ENCODE results near the gene ITGAX. TPM values are rescaled to one million over a fixed set of nuclear protein-coding genes. Genes with fewer than 3 reads are reported as not detected.

ITGAX gene
- total RNA-seq, 5 donors from 2014 or later (not counting 1 experiment from before 2014, with no cell fraction given), result 1.4 to 4.3 (median 3.9) TPM

GRCh38 chr16:31401436-31401835 is 46.5 kb downstream of the ITGAX start:
- Mint-ChIP-seq H3K9me3 (peaks cover 0 to 9% (median 4%) of the 10 kb centered on the region in 3 donors), H3K36me3 (peaks cover 4% of the 10 kb centered on the region), H3K27me3 (no peaks in the 10 kb centered on the region), H3K27ac (no peak overlapping the region), H3K4me3 (no peak overlapping the region), H3K4me1 (peaks cover 7 to 18% (median 16%) of the 10 kb centered on the region in 3 donors)
- ATAC-seq (replicated peaks in 1 of 4) (no peak), DNase-seq (no peak)
- no peak overlapping the region for H3K27ac ChIP-seq (ENCODE audit: low read length)
- no peaks in the 10 kb centered on the region for H3K9me3 ChIP-seq
- H3K4me1 ChIP-seq (ENCODE audit: control insufficient read depth in 1 of 2, extremely low read depth in 1 of 2, insufficient read depth in 2 of 2, low read length in 2 of 2), result peaks cover 0 to 56% of the 10 kb centered on the region in 2 experiments
- ChIA-PET POLR2A (no interaction called here), CTCF (no interaction called here)
- peaks cover 0 to 2% of the 10 kb centered on the region in 2 experiments for H3K27me3 ChIP-seq (replicated peaks in 1 of 2; ENCODE audit: control insufficient read depth in 2 of 2, extremely low read depth in 1 of 2, insufficient read depth in 2 of 2, low read length in 1 of 2)
- H3K4me3 ChIP-seq (ENCODE audit: control insufficient read depth in 1 of 2, extremely low read depth in 1 of 2, low read length in 1 of 2), result no peak overlapping the region
- WGBS (ENCODE audit: insufficient coverage), result 90% methylated on average over 8 of the region's 11 CpGs
- H3K36me3 ChIP-seq (ENCODE audit: control insufficient read depth in 2 of 2, extremely low read depth in 1 of 2, insufficient read depth in 1 of 2, low read length in 1 of 2), result no peaks in the 10 kb centered on the region

- H3K4me1 Mint-ChIP-seq, result peaks cover 7 to 18% (median 16%) of the 10 kb centered on the region in 3 donors
- CTCF ChIA-PET, result no interaction called here
- H3K27me3 Mint-ChIP-seq, result no peaks in the 10 kb centered on the region
- DNase-seq (no peak), ATAC-seq (replicated peaks in 1 of 4) (no peak)
- peaks cover 0 to 55% of the 10 kb centered on the region in 2 experiments for H3K4me1 ChIP-seq (ENCODE audit: control insufficient read depth in 1 of 2, extremely low read depth in 1 of 2, insufficient read depth in 2 of 2, low read length in 2 of 2)
- no peak overlapping the region for H3K27ac Mint-ChIP-seq
- no peaks in the 10 kb centered on the region for H3K36me3 ChIP-seq (ENCODE audit: control insufficient read depth in 2 of 2, extremely low read depth in 1 of 2, insufficient read depth in 1 of 2, low read length in 1 of 2)
- no peaks in the 10 kb centered on the region for H3K9me3 ChIP-seq
- H3K36me3 Mint-ChIP-seq, result peaks cover 4% of the 10 kb centered on the region
- no peak overlapping the region for H3K4me3 Mint-ChIP-seq
- H3K27me3 ChIP-seq (replicated peaks in 1 of 2; ENCODE audit: control insufficient read depth in 2 of 2, extremely low read depth in 1 of 2, insufficient read depth in 2 of 2, low read length in 1 of 2), result peaks cover 0 to 3% of the 10 kb centered on the region in 2 experiments
- H3K9me3 Mint-ChIP-seq, result peaks cover 0 to 9% (median 4%) of the 10 kb centered on the region in 3 donors
- POLR2A ChIA-PET, result no interaction called here
- no peak overlapping the region for H3K4me3 ChIP-seq (ENCODE audit: control insufficient read depth in 1 of 2, extremely low read depth in 1 of 2, low read length in 1 of 2)
- no peak overlapping the region for H3K27ac ChIP-seq (ENCODE audit: low read length)
- 50% methylated on average over 1 of the region's 1 CpG for WGBS (ENCODE audit: insufficient coverage)
Observed at GRCh38 chr16:31402687-31403086, 47.7 kb downstream of the ITGAX start.

GRCh38 chr16:31403590-31404352 is 48.8 kb downstream of the ITGAX start:
- CTCF ChIA-PET, result no interaction called here
- Mint-ChIP-seq H3K9me3 (peaks cover 0 to 9% (median 4%) of the 10 kb centered on the region in 3 donors), H3K4me3 (no peak overlapping the region)

GRCh38 chr16:31404353-31405064 is 49.5 kb downstream of the ITGAX start:
- ChIA-PET POLR2A (no interaction called here), CTCF (no interaction called here)
- Histone ChIP-seq H3K9me3 (no peaks in the 10 kb centered on the region), H3K36me3 (ENCODE audit: control insufficient read depth in 2 of 2, extremely low read depth in 1 of 2, insufficient read depth in 1 of 2, low read length in 1 of 2) (no peaks in the 10 kb centered on the region), H3K4me1 (ENCODE audit: control insufficient read depth in 1 of 2, extremely low read depth in 1 of 2, insufficient read depth in 2 of 2, low read length in 2 of 2) (peaks cover 0 to 38% of the 10 kb centered on the region in 2 experiments), H3K4me3 (ENCODE audit: control insufficient read depth in 1 of 2, extremely low read depth in 1 of 2, low read length in 1 of 2) (no peak overlapping the region), H3K27ac (ENCODE audit: low read length) (no peak overlapping the region), H3K27me3 (replicated peaks in 1 of 2; ENCODE audit: control insufficient read depth in 2 of 2, extremely low read depth in 1 of 2, insufficient read depth in 2 of 2, low read length in 1 of 2) (peaks cover 0 to 11% of the 10 kb centered on the region in 2 experiments)
- H3K27ac Mint-ChIP-seq, result no peak overlapping the region
- DNase-seq (no peak), ATAC-seq (replicated peaks in 1 of 4) (no peak)
- peaks cover 4% of the 10 kb centered on the region for H3K36me3 Mint-ChIP-seq
- H3K4me3 Mint-ChIP-seq, result no peak overlapping the region
- WGBS (ENCODE audit: insufficient coverage), result 80% methylated on average over 2 of the region's 9 CpGs
- H3K4me1 Mint-ChIP-seq, result peaks cover 7 to 13% (median 11%) of the 10 kb centered on the region in 3 donors
- peaks cover 5% of the 10 kb centered on the region in 2 donors for H3K27me3 Mint-ChIP-seq
- H3K9me3 Mint-ChIP-seq, result peaks cover 0 to 6% (median 4%) of the 10 kb centered on the region in 3 donors

More at GRCh38 chr16:31403590-31404352, 48.8 kb downstream of the ITGAX start:
- H3K27me3 ChIP-seq (replicated peaks in 1 of 2; ENCODE audit: control insufficient read depth in 2 of 2, extremely low read depth in 1 of 2, insufficient read depth in 2 of 2, low read length in 1 of 2), result peaks cover 0 to 10% of the 10 kb centered on the region in 2 experiments
- no peak overlapping the region for H3K27ac Mint-ChIP-seq
- POLR2A ChIA-PET, result no interaction called here
- DNase-seq (no peak), ATAC-seq (replicated peaks in 1 of 4) (no peak)
- WGBS (ENCODE audit: insufficient coverage), result 90% methylated on average over 5 of the region's 21 CpGs
- H3K27me3 Mint-ChIP-seq, result peaks cover 5% of the 10 kb centered on the region in 2 donors
- H3K4me1 Mint-ChIP-seq, result peaks cover 7 to 18% (median 14%) of the 10 kb centered on the region in 3 donors
- H3K4me1 ChIP-seq (ENCODE audit: control insufficient read depth in 1 of 2, extremely low read depth in 1 of 2, insufficient read depth in 2 of 2, low read length in 2 of 2), result peaks cover 0 to 45% of the 10 kb centered on the region in 2 experiments
- no peak overlapping the region for H3K4me3 ChIP-seq (ENCODE audit: control insufficient read depth in 1 of 2, extremely low read depth in 1 of 2, low read length in 1 of 2)
- no peaks in the 10 kb centered on the region for H3K36me3 ChIP-seq (ENCODE audit: control insufficient read depth in 2 of 2, extremely low read depth in 1 of 2, insufficient read depth in 1 of 2, low read length in 1 of 2)
- peaks cover 4% of the 10 kb centered on the region for H3K36me3 Mint-ChIP-seq
- H3K9me3 ChIP-seq, result no peaks in the 10 kb centered on the region
- no peak overlapping the region for H3K27ac ChIP-seq (ENCODE audit: low read length)

- Histone ChIP-seq H3K27me3 (replicated peaks in 1 of 2; ENCODE audit: control insufficient read depth in 2 of 2, extremely low read depth in 1 of 2, insufficient read depth in 2 of 2, low read length in 1 of 2) (peaks cover 0 to 17% of the 10 kb centered on the region in 2 experiments), H3K4me3 (ENCODE audit: control insufficient read depth in 1 of 2, extremely low read depth in 1 of 2, low read length in 1 of 2) (no peak overlapping the region), H3K4me1 (ENCODE audit: control insufficient read depth in 1 of 2, extremely low read depth in 1 of 2, insufficient read depth in 2 of 2, low read length in 2 of 2) (peaks cover 0 to 10% of the 10 kb centered on the region in 2 experiments), H3K36me3 (ENCODE audit: control insufficient read depth in 2 of 2, extremely low read depth in 1 of 2, insufficient read depth in 1 of 2, low read length in 1 of 2) (no peaks in the 10 kb centered on the region), H3K9me3 (no peaks in the 10 kb centered on the region), H3K27ac (ENCODE audit: low read length) (no peak overlapping the region)
- POLR2A ChIA-PET, result no interaction called here
- WGBS (ENCODE audit: insufficient coverage), result 84% methylated on average over 8 of the region's 8 CpGs
- peaks cover 5% of the 10 kb centered on the region in 2 donors for H3K27me3 Mint-ChIP-seq
- no peaks in the 10 kb centered on the region for H3K9me3 Mint-ChIP-seq
- DNase-seq (no peak), ATAC-seq (replicated peaks in 1 of 4) (no peak)
- H3K4me3 Mint-ChIP-seq, result no peak overlapping the region
- CTCF ChIA-PET, result no interaction called here
- peaks cover 0 to 5% (median 5%) of the 10 kb centered on the region in 3 donors for H3K4me1 Mint-ChIP-seq
- H3K36me3 Mint-ChIP-seq, result no peaks in the 10 kb centered on the region
- no peak overlapping the region for H3K27ac Mint-ChIP-seq
Observed at GRCh38 chr16:31407406-31407805, 52.4 kb downstream of the ITGAX start.

- Mint-ChIP-seq H3K4me3 (no peak overlapping the region), H3K9me3 (no peaks in the 10 kb centered on the region), H3K27ac (no peak overlapping the region), H3K27me3 (peaks cover 5% of the 10 kb centered on the region in 2 donors), H3K4me1 (peaks cover 0 to 2% (median under 1%) of the 10 kb centered on the region in 3 donors), H3K36me3 (no peaks in the 10 kb centered on the region)
- DNase-seq (no peak), ATAC-seq (replicated peaks in 1 of 4) (no peak)
- 80% methylated on average over 1 of the region's 3 CpGs for WGBS (ENCODE audit: insufficient coverage)
- H3K27me3 ChIP-seq (replicated peaks in 1 of 2; ENCODE audit: control insufficient read depth in 2 of 2, extremely low read depth in 1 of 2, insufficient read depth in 2 of 2, low read length in 1 of 2), result peaks cover 0 to 25% of the 10 kb centered on the region in 2 experiments
- POLR2A ChIA-PET, result no interaction called here
- no peak overlapping the region for H3K27ac ChIP-seq (ENCODE audit: low read length)
- no peaks in the 10 kb centered on the region for H3K9me3 ChIP-seq
- H3K36me3 ChIP-seq (ENCODE audit: control insufficient read depth in 2 of 2, extremely low read depth in 1 of 2, insufficient read depth in 1 of 2, low read length in 1 of 2), result no peaks in the 10 kb centered on the region
- H3K4me3 ChIP-seq (ENCODE audit: control insufficient read depth in 1 of 2, extremely low read depth in 1 of 2, low read length in 1 of 2), result no peak overlapping the region
- peaks cover 0 to 7% of the 10 kb centered on the region in 2 experiments for H3K4me1 ChIP-seq (ENCODE audit: control insufficient read depth in 1 of 2, extremely low read depth in 1 of 2, insufficient read depth in 2 of 2, low read length in 2 of 2)
- CTCF ChIA-PET, result interaction anchor here in 1 of 2 donors (0.6 kb wide), 1 partner anchor 339 kb away, joined by 3 read pairs; no protein-coding TSS in a partner anchor
Observed at GRCh38 chr16:31409433-31409832, 54.5 kb downstream of the ITGAX start.

All from T-cell (primary cell).